Cerebellar nuclear complex (tissue), 1 donor: ENCODE measurements around the gene IFITM5.
"Not testable (repeated sequence)": the region's sequence is repeated elsewhere in the genome, so short reads cannot be mapped to it uniquely, and the experiment has no call there.

Experiments used
- DNase-seq, 2 experiments: peaks; one replicate each; lab custom pipeline; 2025; lab: John Stamatoyannopoulos, UW

IFITM5 gene

DNA sequence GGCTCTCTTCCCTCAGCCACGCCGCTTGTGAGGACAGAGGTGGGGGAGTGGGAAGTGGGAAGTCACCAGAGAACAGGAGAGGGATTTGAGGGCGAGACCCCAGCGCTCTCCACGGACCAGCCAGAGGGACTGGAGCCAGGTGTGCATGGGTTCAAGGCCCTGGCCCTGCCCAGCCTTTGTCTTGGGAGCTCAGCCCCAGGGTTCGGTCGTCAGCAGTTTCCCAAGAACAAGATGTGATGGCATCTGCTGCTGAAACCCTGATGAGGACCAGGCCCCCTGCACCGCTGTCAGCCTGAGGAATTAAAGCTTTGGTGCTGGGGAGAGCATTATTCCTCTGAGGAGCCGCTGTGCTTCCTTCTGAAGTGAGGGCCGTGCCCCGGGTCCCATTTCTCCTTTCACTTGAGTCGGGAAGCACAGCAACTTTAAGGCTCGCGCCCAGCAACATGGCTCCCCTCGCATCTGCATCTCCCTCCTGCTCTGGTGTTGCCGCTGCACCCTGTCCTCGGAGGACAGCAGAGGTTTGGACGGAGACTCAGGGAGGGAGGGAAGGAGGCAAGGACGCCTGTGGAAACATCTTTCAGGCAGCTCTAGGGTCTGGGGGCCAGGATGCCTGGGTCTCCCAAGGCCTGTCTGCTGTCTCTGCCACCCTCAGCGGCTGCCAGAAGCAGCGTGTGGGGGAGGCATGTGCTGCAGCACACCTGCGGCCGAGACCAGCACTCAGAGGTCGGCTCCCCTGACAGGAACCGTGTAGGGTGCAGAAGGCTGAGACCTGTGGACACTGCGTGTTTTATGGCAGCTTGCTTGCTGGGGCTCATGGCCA lies 3.8 kb downstream of the IFITM5 start:
- no peak for DNase-seq

DNA sequence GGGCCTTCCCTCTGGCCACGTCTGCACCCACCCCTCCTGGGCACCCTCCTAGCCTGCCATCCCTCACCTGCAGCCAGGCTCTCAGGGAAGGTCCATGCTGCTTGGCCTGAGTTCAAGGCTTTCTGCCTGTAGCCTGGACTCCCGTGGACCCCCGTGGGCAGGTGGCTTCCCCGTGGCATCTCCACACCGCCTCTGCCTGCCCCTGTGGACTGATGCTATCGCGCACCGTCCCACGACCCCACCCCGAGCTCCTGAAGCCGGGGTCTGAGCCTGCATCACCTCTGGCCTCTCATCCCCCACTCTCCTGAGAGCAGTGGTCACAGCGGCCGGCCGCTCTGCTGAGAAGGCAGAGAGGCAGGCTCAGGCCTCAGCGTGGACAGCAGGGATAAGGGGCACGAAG lies 4.5 kb downstream of the IFITM5 start:
- no peak for DNase-seq

DNA sequence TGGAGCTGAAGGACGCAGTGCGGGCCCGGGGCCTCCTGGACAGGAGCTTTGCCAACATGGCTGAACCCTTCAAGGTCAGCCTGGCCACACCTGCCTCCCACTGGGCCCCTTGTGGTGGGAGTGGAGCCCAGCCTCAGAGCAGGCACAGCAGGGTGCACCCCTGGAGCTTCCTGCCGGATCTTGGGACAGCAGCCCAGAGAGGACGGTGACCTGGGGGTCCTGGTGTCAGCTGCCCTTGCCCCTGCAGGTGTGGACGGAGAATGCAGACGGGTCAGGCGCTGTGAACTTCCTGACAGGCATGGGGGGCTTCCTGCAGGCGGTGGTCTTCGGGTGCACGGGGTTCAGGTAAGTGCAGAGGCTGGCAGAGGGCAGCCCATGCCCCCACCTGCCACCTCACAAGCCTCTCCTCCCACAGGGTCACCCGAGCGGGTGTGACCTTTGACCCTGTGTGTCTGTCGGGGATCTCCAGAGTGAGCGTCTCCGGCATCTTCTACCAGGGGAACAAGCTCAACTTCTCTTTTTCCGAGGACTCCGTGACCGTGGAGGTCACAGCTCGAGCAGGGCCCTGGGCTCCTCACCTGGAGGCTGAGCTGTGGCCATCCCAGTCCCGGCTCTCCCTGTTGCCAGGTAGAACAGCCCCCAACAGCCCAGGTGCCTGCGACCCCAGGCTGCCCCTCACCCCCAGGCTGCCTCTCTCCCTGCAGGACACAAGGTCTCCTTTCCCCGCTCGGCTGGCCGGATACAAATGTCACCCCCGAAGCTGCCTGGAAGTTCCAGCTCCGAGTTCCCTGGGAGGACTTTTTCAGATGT lies 5.3 kb downstream of the IFITM5 start:
- DNase-seq, result no peak

DNA sequence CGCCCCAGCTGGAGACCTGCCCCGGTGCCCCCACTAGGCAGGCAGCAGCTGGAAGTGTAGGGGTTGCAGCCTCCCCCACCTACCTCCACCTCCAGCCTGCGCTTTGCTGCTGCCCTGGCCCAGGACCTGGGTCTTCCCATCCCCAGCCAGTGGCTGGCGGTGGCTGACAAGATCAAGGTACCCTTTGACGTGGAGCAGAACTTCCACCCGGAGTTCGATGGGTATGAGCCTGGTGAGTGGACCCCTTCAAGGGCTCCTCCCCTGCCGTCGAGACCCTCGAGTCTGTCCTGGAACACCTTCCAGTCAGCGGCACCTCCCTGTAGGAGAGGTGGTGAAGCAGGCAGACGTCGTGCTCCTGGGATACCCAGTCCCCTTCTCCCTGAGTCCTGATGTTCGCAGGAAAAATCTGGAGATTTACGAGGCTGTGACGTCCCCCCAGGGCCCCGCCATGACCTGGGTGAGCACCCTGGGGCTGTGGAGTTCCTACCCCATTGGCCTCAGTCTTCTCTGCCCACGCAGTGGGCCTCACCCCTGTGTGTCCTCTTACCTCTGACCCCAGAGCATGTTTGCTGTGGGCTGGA lies 6.0 kb downstream of the IFITM5 start:
- no peak for DNase-seq

DNA sequence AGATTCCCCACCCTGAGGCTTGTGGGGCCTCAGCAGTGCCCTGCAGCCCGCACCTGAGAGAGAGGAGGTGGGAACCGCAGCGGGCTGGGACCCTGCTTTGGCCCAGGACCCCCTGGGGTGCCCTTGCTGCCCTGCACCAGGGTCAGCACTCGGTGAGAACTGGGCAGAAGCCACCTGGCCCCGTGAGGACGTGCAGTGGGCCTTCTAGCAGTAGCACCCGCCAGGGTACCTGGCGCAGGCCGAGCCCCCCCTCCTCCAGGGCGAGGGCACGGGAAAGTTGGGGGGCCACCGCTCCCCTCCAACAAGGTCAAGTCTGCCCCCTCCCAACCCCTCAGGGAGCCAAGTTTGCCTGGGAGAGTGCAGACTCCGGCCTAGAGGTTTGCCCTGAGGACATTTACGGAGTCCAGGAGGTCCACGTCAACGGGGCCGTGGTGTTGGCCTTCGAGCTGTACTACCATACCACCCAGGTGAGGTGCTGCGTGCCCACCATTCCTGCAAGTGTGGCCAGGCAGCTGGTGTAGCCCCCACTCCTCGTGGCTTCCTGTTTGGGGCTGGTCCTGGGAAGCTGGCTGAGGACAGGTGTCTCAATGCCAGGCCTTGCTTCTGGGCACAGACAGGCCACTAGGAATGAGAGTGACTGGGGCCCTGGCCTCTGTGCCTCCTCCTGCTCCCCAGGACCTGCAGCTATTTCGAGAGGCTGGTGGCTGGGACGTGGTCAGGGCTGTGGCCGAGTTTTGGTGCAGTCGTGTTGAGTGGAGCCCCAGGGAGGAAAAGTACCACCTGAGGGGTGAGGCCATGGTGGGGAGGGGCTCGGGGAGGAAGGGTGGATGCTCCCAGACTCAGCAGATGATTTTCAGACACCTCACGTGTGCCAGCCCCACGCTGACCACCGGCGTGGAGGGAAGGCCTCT lies 6.9 kb downstream of the IFITM5 start:
- DNase-seq, result no peak

DNA sequence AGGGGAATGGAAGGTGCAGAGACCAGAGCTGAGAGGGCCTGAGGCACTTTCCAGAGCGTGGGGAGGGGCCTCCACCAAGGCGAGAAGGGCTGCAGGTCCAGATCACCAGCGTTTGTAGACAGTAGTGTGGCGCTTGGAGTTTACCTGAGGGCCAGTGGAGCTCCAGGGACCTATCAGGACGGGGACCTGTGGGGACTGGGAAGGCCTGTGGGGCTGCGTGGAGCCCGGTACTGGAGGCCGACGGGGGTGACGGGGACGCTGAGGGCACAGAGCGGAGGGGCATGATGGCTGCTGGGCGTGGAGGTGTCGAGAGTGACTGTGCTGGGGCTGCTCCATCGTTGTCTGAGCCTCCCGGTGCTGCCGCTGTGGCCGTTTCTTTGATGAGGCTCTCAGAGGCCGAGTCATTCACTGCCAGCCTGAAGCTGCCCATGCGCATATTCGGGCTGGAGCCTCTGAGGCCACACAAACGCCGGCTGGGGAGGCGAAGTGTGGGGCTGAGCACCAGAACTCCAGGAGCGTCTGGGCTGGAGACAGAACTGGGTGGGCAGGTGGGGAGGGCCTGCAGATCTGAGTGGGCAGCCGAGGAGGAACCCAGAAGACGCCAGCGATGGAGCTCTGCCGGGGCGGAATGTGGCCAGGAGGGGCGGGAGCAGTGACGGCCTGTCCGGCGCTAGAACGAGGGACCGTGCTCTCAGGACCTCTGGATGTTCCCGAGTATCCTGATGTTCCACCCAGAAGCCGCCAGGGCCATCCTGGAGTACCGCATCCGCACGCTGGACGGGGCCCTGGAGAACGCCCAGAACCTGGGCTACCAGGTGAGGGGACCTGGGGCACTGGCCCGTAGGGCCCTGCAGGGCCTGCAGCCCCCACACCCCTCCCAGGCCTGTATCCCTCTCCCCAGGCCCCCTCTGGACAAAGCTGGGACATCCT lies 7.8 kb downstream of the IFITM5 start:
- DNase-seq, result no peak

DNA sequence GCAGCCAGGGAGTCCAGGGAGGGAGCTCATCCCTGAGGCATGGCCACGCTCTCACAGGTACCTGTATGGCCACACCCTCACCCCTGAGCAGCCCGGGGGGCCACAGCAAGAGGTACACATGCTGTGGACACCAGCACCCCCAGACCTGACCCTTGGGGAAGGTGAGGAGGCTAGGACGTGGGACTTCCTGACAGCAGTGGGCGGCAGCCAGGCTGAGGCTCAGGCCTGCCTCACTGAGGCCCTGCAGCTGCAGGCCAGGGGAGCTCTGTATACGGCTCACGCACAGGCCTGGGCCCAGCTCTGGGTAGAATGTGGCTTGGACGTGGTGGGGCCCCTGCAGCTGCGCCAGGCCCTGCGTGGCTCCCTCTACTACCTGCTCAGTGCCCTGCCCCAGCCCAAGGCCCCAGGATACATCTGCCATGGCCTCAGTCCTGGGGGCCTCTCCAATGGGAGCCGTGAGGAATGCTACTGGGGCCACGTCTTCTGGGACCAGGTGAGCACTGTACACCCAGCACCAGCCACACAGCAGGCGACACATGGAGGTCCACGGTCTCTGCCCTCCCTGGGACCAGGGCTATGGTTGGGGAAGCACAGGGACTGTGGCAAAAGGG lies 8.6 kb downstream of the IFITM5 start:
- DNase-seq, result no peak

DNA sequence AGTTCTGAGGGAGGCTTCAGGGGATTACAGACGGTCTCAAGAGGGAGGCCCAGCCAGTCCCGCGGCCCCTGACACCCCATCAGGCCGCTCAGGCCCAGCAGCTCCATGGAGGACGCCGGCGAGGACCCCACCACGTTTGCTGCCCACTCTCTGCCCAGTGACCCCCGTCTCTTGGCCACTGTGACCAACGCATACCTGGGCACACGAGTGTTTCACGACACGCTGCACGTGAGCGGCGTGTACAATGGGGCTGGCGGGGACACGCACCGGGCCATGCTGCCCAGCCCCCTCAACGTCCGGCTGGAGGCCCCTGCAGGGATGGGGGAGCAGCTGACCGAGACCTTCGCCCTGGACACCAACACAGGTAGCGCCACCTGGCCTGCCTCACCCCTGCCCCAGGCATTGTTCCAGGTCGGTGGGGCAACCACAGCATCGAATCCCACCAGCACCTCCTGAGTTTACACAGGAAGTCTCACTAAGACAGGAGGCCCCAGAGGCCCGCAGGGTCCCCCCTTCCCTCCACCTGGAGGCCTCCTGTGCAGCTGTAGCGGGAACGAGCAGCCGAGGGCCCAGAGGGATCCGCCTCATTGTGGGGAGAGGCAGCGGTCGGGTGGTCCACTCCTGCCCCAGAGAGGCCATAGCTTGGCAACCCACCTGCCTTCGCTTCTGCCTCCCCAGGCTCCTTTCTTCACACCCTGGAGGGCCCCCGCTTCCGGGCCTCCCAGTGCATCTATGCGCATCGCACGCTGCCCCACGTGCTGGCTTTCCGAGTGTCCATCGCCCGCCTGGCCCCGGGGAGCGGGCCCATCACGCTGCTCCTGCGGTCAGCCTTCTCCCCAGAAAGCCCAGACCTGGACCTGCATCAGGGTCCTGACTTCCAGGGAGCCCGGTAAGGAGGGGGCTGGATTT lies 9.4 kb downstream of the IFITM5 start:
- no peak for DNase-seq

DNA sequence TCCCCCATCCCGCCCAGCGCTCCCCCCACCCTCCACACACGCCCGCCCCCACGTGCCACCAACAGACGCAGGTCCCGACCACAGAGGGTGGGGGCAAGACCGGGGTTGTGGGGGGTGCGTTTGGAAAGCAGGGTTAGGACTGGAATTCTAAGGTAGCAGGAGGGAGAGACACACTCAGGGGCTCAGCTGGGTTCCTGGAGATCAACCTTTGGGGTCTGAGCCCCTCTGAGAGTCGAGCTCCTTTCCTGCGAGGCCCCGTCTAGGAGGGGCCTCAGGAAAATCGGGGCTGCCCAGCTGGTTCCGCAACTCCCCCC lies 10.0 kb downstream of the IFITM5 start:
- no peak for DNase-seq

DNA sequence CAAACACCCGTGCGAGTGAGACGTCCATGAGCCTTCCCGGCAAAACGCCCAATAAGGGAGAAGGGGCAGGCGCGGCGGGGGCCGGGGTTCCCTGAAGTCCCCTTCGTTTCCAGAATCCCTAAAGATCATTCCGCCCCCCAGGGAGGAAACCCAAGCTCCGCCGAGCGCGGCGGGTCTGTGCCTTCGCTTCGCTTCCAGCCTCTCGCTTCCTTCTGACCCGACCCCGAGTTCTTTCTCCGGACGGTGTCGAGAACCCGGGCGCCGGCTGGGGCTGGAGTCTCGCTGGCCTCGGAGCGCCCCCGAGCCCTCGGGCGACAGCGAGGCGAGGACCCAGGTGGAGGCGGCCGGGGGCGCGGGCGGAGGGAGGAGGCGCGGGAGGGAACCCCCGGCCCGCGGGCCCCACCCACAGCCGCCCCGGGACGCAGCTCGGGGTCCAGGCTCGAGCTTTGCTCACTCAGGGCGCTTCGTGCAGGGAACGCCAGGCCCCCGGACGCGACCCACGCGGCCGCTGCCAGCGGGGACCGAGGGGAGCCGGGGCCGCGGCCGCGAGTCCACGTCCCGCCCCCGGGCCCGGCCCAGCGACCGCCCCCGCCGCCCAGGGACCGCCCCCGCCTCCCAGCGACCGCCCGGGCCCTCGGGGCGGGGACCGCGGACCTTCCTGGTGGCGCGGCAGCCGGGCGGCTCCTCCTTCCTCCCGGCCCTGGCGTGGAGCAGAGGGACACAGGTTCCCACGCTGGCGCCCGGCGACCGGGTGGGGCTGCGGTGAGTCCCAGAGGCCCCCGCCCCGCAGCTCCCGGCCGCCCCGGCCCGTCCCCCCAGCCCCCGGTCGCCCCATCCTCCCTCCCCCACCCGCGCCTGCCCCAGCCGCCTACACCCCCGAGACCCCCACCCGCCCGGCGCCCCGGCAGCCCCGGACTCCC lies 10.6 kb downstream of the IFITM5 start, which contains the start of gene PGGHG:
TSS of gene PGGHG (plus strand) at position 649 of the 920 bp plus-strand sequence. CDS start 691 bp downstream, outside the sequence.
- no peak for DNase-seq

DNA sequence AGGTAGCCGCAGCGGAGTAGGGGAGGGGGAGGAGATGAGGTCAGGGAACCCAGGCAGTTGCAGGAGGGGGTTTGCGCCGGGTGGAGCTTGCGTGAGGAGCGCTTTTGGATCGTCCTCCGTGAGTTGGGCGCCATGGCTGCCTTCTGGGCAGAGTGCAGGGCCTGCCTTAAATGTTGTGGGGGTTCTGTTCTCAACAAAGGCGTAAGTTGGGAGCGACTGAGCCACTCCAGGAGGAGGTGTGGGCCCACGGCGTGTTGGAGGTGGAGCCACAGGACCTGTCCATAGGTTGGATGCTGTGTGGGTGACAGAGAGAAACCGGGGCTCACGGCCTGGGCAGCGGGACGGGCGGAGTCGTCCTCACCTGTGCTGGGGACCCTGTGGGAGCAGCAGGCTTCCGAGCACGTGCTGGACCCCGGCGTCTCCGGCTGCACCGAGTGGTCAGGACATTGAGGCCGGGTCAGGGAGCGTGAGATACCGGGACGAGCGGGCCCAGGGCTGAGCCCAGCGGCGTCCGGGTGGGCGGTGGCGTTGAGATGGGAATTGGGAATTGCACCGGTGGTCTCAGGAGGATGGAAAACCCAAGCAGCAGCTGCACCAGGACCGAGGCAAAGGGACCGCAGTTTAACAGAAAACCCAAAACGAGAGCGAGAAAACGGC lies 11.4 kb downstream of the IFITM5 start:
- no peak for DNase-seq

DNA sequence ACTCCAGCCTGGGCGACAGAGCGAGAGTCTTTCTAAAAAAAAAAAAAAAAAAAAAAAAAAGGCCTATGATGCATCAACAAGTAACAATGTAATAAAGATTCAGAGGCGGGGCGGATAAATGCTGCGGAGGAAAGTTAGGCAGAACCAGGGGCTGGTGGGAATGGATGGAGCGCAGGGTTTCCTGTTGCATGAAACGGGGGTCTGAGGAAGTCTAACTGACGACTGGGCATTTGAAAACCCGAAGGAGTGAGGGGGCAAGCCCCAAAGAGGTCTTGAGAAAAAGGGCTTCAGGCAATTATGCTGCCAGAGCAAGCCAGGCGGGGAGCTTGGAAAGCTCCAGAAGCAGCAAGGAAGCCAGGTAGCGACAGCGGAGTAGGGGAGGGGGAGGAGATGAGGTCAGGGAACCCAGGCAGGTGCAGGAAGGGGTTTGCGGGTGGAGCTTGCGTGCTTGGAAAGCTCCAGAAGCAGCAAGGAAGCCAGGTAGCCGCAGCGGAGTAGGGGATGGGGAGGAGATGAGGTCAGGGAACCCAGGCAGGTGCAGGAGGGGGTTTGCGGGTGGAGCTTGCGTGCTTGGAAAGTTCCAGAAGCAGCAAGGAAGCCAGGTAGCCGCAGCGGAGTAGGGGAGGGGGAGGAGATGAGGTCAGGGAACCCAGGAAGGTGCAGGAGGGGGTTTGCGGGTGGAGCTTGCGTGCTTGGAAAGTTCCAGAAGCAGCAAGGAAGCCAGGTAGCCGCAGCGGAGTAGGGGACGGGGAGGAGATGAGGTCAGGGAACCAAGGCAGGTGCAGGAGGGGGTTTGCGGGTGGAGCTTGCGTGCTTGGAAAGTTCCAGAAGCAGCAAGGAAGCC lies 12.1 kb downstream of the IFITM5 start:
- DNase-seq, result not testable (repeated sequence)

DNA sequence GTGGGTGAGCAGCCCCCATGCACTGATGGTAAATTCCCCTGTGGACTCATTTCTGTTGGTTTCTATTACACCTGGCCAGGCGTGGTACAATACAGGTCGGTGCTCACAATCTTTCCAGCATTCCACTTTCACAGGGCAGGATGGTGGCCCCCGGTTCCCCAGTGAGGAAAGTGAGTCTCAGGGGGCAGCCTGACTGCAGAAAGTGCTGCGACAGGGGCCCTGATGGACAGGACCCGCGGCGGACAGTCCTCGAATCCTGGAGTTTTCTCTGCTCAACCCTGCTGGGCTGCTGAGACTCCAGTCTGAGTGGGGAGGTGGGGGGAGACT lies 13.5 kb downstream of the IFITM5 start:
- no peak for DNase-seq

DNA sequence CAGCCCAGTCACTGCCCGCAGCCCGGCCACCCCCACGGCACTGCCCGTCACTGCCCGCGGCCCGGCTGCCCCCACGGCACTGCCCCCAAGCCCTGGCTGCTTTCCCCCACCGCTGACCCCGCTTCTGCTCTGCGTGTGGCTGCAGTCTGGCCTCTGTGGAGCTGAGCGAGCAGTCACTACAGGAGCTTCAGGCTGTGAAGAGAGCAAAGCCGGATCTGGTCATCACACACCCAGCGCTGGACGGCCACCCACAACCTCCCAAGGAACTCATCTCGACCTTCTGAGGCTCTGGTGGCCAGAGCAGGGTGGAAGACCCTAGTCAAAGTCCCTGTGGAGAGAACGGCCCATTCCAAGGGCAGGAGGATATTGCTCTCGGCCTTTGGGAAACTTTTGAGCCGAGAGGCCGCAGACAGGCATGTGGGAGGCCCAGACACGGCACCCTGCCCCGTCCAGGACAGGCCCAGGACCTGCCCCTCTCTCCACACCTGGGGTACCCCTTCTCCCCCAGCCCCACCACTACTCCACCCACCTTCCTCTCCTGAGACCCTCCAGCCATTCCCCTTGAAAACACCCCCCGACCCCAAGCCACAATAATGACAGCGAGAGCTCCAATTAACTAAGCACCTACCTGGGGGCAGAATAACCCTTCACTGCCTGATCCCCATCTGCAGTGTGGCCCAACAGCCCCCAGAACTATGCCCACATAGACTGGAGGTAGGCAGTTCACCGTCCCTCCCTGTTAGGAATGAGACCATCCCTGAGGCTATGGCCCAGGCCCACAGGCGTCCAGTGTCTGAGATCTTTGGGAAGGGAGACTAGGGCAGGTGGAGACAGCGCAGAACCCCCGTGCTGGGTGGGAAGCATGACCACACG lies 14.1 kb downstream of the IFITM5 start:
- DNase-seq, result no peak

DNA sequence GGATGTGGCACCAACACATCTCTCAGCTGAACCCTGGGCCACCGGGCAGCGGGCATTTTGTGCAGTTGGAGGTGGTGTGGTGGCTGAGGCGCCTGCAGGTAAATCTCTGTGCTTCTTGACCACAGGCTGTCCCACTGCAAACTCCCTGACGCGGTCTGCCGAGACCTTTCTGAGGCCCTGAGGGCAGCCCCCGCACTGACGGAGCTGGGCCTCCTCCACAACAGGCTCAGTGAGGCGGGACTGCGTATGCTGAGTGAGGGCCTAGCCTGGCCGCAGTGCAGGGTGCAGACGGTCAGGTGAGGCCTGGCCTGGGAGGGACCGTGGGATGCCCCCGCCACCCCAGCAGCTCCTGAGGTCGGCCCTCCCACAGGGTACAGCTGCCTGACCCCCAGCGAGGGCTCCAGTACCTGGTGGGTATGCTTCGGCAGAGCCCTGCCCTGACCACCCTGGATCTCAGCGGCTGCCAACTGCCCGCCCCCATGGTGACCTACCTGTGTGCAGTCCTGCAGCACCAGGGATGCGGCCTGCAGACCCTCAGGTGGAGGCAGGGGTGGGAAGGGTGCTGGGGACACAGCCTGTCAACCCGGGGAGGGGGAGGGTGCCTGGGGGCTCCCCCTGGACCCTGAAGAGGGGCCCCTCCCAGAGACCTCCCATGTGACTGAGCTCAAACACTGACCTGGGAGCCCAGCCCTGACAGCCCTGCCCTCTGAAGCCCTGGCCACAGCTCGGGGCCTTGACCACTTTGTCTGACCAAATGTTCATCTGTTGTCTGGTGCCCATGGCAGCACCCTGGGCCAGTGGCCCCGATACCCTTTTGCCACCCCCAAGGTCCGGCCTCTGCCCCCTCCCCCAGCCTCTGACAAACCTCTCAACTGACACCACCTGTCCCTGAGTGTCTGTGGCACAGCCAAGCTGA lies 15.0 kb downstream of the IFITM5 start:
- no peak for DNase-seq
